ENCODE results near the gene FAM13A.

DNA sequence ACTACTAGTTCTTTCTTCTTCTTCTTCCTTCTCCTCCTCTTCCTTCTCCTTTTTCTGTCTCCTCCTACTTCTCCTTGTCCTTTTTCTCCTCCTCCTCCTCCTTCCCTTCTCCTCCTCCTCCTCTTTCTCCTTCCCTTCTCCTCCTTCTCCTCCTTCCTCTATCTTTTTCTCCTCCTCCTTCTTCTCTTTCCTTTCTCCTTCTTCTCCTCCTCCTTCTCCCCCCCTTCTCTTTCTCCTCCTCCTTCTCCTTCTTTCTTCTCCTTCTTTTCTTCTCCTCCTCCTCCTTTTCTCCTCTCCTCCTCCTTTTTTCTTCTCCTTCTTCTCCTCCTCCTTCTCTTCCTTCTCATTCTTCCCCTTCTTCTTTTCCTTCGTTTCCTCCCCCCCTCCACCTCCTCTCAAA, 337.6 kb downstream of the FAM13A start:
- TF ChIP-seq POLR2A (IDR thresholded peaks at IDR 0.05) = no peak
- TF ChIP-seq, protein P1, sequence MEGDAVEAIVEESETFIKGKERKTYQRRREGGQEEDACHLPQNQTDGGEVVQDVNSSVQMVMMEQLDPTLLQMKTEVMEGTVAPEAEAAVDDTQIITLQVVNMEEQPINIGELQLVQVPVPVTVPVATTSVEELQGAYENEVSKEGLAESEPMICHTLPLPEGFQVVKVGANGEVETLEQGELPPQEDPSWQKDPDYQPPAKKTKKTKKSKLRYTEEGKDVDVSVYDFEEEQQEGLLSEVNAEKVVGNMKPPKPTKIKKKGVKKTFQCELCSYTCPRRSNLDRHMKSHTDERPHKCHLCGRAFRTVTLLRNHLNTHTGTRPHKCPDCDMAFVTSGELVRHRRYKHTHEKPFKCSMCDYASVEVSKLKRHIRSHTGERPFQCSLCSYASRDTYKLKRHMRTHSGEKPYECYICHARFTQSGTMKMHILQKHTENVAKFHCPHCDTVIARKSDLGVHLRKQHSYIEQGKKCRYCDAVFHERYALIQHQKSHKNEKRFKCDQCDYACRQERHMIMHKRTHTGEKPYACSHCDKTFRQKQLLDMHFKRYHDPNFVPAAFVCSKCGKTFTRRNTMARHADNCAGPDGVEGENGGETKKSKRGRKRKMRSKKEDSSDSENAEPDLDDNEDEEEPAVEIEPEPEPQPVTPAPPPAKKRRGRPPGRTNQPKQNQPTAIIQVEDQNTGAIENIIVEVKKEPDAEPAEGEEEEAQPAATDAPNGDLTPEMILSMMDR (IDR thresholded peaks at IDR 0.05) = no peak

All from uterus (tissue), 2 donors.